HG02970 (cell line): ENCODE data around the gene SLC2A11.
"Not testable (repeated sequence)": the region's sequence is repeated elsewhere in the genome, so short reads cannot be mapped to it uniquely, and the experiment has no call there.

Experiments
- ATAC-seq: cut with Tn5 transposase; IDR thresholded peaks from one replicate; pipeline ENCODE4 v1.9.1; 2021; ENCODE audit warnings: mild to moderate bottlenecking, moderate library complexity, moderate number of reproducible peaks; ENCODE audit not compliant: unreplicated experiment, low FRiP score

The SLC2A11 gene

GRCh38 chr22:23904573-23905254 is 47.0 kb downstream of the SLC2A11 start:
- no peak for ATAC-seq

GRCh38 chr22:23906641-23907040 is 49.0 kb downstream of the SLC2A11 start:
- no peak for ATAC-seq

GRCh38 chr22:23907423-23907822 is 49.7 kb downstream of the SLC2A11 start:
- not testable (repeated sequence) for ATAC-seq

- ATAC-seq = no peak
Measured at GRCh38 chr22:23908587-23909205, 51.0 kb downstream of the SLC2A11 start.

GRCh38 chr22:23909296-23909898 is 51.7 kb downstream of the SLC2A11 start:
- ATAC-seq = no peak

- ATAC-seq = no peak
Measured at GRCh38 chr22:23910496-23911190, 53.0 kb downstream of the SLC2A11 start.

GRCh38 chr22:23911318-23911980 is 53.8 kb downstream of the SLC2A11 start:
- no peak for ATAC-seq

- ATAC-seq = no peak
Measured at GRCh38 chr22:23912293-23912903, 54.7 kb downstream of the SLC2A11 start.

- no peak for ATAC-seq
Measured at GRCh38 chr22:23913306-23913660, 55.6 kb downstream of the SLC2A11 start.

GRCh38 chr22:23913661-23914353 is 56.1 kb downstream of the SLC2A11 start:
- ATAC-seq = peak; percentile 97

- ATAC-seq = no peak
Measured at GRCh38 chr22:23915290-23915689, 57.6 kb downstream of the SLC2A11 start.

- not testable (repeated sequence) for ATAC-seq
Measured at GRCh38 chr22:23920267-23920611, 62.6 kb downstream of the SLC2A11 start.

GRCh38 chr22:23921586-23922201 is 64.0 kb downstream of the SLC2A11 start:
- not testable (repeated sequence) for ATAC-seq

- no peak for ATAC-seq
Measured at GRCh38 chr22:23922921-23923320, 65.2 kb downstream of the SLC2A11 start.

GRCh38 chr22:23925020-23925606 is 67.4 kb downstream of the SLC2A11 start:
- ATAC-seq = no peak

GRCh38 chr22:23926561-23926960 is 68.9 kb downstream of the SLC2A11 start:
- ATAC-seq = no peak
